Ramos (cell line): Measurements from ENCODE around the gene DTNB.

Source experiments
- in situ Hi-C: fragments of 300-500 bp; cut with MboI; formaldehyde crosslinking; loops from one replicate; pipeline ENCODE4 v1.14.3; 2022; ENCODE audit warnings: low sequenced_read_pairs; ENCODE audit not compliant: unreplicated experiment

DTNB gene

DNA sequence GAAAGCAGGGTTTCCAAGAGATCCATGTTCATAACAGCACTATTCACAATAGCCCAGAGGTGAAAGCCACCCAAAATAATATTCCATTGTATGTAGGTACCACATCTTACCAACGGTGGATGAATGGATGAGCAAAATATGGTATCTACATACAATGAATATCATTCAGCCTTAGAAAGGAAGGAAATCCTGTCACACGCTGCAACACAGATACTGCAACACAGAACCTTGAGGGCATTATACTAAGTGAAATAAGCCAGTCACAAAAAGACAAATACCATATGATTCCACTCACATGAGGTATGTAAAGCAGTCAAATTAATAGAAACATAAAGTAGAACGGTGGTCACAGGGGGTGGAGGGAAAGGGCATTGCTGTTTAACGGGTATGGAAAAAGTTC, 155.7 kb downstream of the DTNB start:
- in situ Hi-C loops, result loop anchor here (25.0 kb wide), 1 partner anchor 155 kb away; no protein-coding TSS in a partner anchor

DNA sequence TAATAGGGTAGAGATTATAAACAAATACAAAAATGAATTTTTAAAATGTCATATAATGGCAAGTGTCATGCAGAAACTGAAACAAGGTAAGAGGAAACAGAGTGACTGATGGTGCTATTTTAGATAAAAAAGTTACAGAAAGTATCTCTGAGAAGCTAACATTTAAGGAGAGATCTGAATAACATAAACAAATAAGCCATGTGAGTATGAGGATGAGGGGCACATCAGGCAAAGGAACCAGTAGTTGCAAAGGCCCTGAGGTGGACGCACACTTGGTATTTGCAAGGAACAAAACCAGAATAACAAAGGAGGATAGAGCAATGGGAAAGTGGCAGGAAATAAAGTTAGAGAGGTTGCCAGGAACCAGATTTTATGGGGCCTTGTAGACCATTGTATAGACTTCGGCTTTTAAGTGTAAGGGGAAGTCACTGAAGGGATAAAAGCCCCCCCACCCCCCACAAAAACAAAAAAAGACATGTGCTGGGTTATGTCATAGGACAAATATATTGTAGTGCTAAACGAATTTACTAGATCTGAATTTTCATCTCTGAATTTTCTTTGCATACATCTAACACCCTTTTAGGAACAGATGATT, 159.2 kb downstream of the DTNB start:
- in situ Hi-C loops, result loop anchor here (25.0 kb wide), 1 partner anchor 152 kb away; no protein-coding TSS in a partner anchor

DNA sequence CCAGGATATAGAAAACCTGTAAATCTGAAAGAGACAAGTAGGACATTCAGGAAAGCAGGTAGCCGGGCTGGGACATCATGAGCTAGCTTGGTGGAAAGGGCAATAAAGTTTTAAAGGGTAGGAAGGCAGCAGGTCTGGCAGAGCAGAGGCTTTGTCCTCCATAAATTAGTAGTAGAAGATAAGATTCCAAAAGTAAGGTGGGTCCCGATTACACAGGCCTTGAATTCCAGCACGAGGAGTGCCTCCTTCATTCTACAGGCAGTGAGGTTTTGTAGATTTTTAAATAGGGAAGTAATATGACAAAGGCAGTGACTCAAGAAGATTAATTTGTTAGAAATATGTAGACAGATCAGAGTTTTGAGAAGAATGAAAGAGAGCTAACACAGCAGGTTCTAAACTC, 160.7 kb downstream of the DTNB start:
- in situ Hi-C loops, result loop anchor here (25.0 kb wide), 1 partner anchor 150 kb away; no protein-coding TSS in a partner anchor

- in situ Hi-C loops, result loop anchor here (25.0 kb wide), 1 partner anchor 144 kb away; no protein-coding TSS in a partner anchor
These were observed 167.2 kb downstream of the DTNB start for GRCh38 chr2:25506226-25506625.

- in situ Hi-C loops, result loop anchor here (25.0 kb wide), 1 partner anchor 143 kb away; no protein-coding TSS in a partner anchor
These were observed 167.8 kb downstream of the DTNB start for GRCh38 chr2:25505622-25506021.

DNA sequence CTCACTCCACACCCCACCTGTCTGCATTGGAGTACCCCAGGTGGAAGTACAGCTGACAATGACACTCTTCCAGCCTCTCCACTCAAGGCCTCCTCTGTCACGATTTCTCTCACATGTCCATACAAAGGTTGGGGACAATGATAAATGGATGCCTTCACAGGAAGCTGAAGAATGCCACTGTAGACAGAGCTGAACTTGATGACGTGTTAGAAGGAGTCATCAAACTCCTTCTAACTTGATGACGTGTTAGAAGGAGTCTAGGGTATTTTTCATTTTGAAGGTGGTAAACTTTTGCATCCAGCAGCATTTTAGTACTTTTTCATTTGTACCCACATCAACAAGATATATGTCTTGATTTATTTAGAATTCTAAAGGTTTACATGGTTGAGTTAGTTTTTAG, 168.2 kb downstream of the DTNB start:
- in situ Hi-C loops, result loop anchor here (25.0 kb wide), 1 partner anchor 143 kb away; no protein-coding TSS in a partner anchor

- in situ Hi-C loops, result loop anchor here (25.0 kb wide), 1 partner anchor 142 kb away; no protein-coding TSS in a partner anchor
These were observed 169.1 kb downstream of the DTNB start for GRCh38 chr2:25504266-25504665.

- in situ Hi-C loops, result no loop called here
These were observed 174.2 kb downstream of the DTNB start for GRCh38 chr2:25499157-25499556.

DNA sequence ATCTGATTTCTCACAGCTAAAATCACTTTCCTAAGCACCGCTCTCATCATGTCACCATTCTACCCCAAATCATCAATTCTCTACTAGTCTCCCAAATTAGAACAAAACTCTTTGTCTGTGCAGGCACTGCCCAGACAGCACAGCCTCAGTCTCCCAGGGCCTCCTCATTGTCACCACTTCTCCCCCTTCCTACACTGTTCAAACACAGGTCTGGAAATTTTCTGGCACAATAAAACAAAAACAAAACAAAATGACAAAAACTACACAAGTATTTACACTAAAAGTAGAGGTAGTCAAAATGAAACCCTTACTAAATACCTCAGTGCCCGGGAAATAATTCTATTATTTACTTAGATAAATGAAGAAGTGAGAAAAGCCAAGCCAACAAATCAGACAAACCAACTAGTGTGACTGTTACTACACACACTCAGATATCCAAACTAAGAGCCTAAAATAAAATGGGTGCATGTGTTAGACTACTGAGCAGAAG, 175.4 kb downstream of the DTNB start:
- in situ Hi-C loops, result no loop called here

- in situ Hi-C loops, result no loop called here
These were observed 176.0 kb downstream of the DTNB start for GRCh38 chr2:25497229-25497917.

GRCh38 chr2:25494616-25495015, 178.8 kb downstream of the DTNB start:
- in situ Hi-C loops, result no loop called here

DNA sequence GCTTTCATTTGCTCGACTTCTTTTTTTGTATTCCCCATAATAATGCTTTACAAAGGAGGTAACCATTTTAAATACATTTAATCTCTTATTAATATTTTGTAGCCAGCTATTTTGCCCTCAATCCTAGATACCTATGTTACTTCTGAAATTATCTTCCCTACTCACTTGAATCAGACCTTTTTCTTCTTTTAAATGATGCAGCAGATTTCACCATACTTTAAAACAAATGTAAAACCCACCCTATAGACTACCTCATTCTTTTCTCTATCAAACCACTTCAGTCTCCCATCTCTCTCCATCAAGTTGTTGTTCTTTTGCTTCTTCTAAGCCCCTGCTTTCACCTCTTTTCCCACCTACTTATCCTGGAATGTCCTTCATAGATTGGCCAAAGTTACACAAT, 180.2 kb downstream of the DTNB start:
- in situ Hi-C loops, result no loop called here

DNA sequence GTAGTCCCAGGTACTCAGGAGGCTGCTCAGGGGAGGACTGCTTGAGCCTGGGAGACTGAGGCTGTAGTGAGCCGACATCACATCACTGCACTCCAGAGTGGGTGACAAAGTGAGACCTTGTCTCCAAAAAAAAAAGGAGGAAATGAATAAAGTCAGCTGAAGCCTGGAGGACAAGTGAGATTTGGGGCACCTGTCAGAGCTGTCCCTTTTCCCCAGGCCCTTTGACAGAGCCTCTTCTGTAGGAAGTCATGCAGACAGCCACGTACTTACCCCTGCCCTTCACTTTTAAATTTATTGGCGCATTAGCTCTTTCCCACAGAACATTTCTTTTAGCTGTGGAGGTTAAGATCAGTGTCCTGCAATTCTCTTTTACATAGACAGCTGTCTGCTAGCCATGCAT, 180.7 kb downstream of the DTNB start:
- in situ Hi-C loops, result no loop called here

DNA sequence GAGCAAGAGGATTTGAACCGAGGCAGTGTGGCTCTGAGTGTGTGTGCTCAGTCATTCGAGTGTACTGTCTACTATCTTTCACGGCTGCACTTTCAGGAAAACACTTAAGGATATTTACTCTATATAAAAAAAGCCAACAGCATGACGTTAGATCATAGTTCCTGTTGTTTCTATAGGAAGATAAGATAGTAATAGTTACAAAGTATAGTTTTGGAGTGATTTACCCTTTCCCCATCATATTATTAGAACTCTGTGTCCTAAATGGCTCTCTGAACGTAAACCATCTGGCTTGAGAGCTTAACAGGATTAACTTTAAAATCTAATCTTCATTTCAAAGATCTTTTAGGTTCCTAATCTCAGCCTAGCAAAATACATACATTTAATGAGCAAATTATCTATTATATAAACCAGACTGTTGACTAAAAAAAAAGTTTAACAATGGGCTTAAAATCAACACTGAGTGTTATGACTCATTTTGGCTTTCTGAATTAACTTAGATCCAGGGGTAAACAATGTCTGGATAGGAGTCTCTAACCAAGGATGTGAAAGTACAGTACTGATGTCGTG, 181.3 kb downstream of the DTNB start:
- in situ Hi-C loops, result no loop called here

DNA sequence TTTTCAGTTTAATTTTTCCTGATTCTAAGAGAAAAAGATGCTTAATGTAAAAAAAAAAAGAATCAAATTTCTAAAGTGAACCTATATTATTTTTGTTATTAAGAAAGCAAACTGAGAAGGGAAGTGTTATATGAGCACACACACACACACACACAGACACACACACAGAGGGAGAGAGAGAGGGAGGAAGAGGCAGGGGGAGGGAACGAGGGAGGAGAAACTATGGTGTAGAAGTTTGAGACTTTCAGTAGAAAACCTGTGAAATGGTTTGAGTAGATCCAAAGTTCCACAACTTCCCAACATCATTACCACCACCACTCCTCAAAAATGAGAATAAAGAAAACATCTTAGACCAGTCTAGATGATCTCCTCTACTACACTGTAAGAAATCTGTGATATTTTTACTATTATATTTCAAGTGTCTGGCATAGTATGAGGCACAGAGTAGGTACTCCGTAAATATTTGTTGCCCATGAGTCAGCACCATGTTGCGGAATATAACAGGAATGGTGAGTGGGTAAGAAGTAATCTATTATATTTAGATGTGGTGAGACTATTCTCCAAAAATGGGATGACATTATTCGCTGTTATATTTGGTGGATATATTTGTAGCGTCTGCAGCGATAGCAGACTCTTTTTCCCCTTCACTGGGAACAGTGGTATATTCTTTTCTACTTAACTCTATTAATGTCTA, 182.2 kb downstream of the DTNB start:
- in situ Hi-C loops, result no loop called here

DNA sequence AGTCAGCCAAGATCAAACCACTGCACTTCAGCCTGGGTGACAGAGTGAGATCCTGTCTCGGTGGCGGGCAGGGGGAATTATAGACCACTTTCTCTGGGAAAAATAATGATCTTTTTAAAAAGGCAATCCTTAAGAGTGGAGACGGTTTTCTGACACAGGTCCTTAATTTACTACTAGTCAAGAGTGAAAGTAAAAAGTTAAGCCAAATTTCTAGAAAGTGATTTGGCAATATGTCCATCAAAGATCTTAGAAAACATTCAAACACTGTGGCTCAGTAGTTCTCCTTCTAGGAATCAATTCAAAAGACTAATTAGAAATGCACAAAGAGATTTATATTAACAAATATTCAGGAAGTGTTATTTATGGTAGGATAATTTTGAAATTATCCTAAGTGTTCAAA, 183.2 kb downstream of the DTNB start:
- in situ Hi-C loops, result no loop called here

DNA sequence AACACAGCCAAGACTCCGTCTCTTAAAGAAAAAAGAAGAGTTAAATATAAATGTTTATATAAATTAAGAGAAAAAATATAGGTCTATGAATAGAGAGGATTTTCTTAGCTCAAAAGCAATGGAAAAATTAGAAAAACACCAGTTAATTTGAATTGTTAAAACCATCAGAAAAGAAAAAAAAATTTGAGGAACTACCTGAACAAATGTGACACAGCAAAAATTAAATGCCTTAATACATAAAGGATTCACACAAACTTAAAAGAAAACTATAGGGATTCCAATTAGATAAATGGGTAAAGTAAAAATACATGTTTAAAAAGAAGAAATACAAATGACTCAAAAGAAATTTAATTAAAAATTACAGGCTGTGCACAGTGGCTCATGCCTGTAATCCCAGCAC, 183.7 kb downstream of the DTNB start:
- in situ Hi-C loops, result no loop called here

DNA sequence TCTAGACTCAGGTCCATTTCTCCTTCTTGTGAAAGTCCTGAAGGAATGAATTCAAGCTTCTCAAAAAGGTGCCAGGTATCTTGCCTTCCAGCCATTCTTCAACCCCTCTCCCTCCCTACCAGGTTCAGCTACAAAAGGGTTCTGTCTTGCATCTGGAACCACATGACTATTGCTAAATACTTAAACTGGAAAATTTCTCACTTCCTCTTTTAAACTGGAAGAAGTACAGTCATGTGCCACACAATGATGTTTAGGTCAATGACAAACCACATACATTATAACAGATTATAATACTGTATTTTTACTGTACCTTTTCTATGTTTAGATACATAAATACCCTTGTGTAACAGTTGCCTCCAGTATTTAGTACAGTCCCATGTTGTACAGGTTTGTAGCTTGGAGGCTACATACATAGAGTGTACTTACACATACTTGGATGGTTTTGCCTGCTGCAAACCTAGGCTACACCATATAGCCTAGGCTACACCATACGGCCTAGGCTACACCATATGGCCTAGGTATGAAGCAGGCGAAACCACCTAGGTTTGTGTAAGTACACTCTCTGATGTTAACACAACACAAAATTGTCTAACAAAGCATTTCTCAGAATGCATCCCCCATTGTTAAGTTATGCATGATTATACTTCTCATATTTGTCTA, 189.6 kb downstream of the DTNB start:
- in situ Hi-C loops, result no loop called here

- in situ Hi-C loops, result no loop called here
These were observed 191.0 kb downstream of the DTNB start for GRCh38 chr2:25482341-25482740.
